ENCODE results near the gene FBXO28.

FBXO28 gene

GRCh38 chr1:224095867-224096266, 18.0 kb upstream of the FBXO28 start:
- DNase-seq (ENCODE audit: low spot score), result no peak

- no peak for DNase-seq (ENCODE audit: low spot score)
Observed at GRCh38 chr1:224096773-224097172, 17.1 kb upstream of the FBXO28 start.

GRCh38 chr1:224098007-224098406, 15.9 kb upstream of the FBXO28 start:
- DNase-seq (ENCODE audit: low spot score), result no peak

- peak; percentile 80 for DNase-seq (ENCODE audit: low spot score)
Observed at GRCh38 chr1:224106568-224107281, 7.2 kb upstream of the FBXO28 start.

GRCh38 chr1:224107282-224107625, 6.7 kb upstream of the FBXO28 start:
- DNase-seq (ENCODE audit: low spot score), result no peak

DNA sequence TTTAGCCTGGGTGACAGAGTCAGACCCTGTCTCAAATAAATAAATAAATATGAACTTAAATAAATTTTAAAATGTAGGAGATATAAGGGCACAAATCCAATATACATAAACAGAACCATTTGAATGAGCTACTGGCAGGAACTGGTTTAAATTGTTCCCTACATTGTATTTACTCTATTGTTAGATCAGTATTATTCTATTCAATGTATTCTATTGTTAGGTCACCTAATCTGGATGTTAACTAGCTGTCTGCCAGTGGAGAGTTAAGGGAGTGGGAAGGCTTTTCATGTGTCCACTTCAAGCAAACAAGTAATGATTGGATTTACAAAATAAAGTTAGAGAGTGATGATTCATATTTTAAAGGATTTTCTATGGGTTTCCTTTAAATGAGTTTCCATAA, 4.9 kb upstream of the FBXO28 start:
- DNase-seq (ENCODE audit: low spot score), result no peak

DNA sequence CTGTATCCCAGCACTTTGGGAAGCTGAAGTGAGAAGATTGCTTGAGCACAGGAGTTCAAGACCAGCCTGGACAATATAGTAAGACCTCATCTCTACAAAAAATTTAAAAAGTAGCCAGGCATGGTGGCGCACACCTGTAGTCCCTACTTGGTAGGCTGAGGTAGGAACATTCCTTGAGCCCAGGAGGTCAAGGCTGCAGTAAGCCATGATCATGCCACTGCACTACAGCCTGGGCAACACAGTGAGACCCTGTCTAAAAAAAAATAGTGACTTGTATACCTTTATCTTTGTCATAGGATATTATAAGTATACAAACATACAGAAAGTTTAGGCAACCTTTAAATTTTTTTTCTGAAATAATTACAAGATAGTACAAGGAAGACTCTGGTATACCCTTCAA, 3.9 kb upstream of the FBXO28 start:
- no peak for DNase-seq (ENCODE audit: low spot score)

GRCh38 chr1:224113005-224113404, 906 bp upstream of the FBXO28 start:
- DNase-seq (ENCODE audit: low spot score), result no peak

- DNase-seq (ENCODE audit: low spot score), result no peak
Observed at GRCh38 chr1:224113545-224113917, 380 bp upstream of the FBXO28 start.

GRCh38 chr1:224114787-224115175, 870 bp downstream of the FBXO28 start:
- no peak for DNase-seq (ENCODE audit: low spot score)

DNA sequence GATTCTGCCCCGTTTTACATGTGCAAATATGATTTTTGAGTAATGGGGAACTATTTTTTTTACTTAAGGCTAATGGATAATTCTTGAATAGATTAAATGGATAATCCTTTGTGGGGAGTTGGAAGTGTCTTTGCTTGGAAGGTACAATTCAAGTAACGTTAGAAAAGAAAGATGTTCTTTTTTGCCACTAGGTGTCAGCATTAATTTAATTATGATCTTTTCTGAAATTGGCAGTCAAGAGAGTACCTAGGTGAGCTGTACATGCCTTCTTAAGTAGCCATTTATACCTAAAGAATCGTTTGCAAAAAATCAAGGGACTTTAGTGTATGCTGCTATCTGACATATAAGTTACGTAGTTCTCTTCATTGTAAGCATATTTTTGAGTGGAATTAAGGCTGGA, 2.2 kb downstream of the FBXO28 start:
- peak; percentile 49 for DNase-seq (ENCODE audit: low spot score)

GRCh38 chr1:224118688-224119087, 4.8 kb downstream of the FBXO28 start:
- no peak for DNase-seq (ENCODE audit: low spot score)

DNA sequence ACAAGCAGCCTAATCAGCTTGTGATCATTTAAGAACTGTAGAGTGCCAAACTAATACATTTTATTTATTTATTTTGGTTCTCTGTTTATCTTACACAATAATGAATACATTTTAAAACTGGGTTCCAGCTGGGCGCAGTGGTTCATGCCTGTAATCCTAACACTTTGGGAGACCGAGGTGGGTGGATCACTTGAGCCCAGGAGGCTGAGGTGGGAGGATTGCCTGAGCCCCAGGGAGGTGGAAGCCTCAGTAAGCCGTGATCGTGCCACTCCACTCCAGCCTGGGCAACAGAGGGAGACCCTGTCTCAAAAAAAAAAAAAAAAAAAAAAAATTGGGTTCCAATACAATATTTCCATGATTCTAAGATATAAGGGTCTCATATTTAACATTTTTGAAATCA, 9.2 kb downstream of the FBXO28 start:
- DNase-seq (ENCODE audit: low spot score), result no peak

- no peak for DNase-seq (ENCODE audit: low spot score)
Observed at GRCh38 chr1:224124220-224124619, 10.3 kb downstream of the FBXO28 start.

GRCh38 chr1:224127925-224128819, 14.3 kb downstream of the FBXO28 start:
- DNase-seq (ENCODE audit: low spot score), result no peak

GRCh38 chr1:224131253-224131652, 17.3 kb downstream of the FBXO28 start:
- DNase-seq (ENCODE audit: low spot score), result no peak

DNA sequence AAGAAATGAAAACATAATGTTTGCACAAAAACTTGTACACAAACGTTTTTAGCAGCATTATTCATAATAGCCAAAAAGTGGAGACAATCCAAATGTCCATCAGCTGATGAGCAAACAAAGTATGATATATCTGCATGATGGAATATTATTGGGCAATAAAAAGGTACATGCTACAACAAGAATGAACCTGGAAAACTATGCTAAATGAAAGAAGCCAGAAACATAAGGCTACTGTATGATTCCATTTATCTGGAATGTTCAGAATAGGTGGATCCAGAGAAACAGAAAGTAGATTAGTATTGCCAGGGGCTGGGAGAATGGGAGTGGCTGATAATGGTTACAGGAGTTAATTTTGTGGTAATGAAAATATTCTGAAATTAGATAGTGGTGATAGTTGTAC, 19.0 kb downstream of the FBXO28 start:
- no peak for DNase-seq (ENCODE audit: low spot score)

- DNase-seq (ENCODE audit: low spot score), result no peak
Observed at GRCh38 chr1:224133741-224134299, 19.9 kb downstream of the FBXO28 start.

- DNase-seq (ENCODE audit: low spot score), result no peak
Observed at GRCh38 chr1:224137518-224137917, 23.6 kb downstream of the FBXO28 start.

DNA sequence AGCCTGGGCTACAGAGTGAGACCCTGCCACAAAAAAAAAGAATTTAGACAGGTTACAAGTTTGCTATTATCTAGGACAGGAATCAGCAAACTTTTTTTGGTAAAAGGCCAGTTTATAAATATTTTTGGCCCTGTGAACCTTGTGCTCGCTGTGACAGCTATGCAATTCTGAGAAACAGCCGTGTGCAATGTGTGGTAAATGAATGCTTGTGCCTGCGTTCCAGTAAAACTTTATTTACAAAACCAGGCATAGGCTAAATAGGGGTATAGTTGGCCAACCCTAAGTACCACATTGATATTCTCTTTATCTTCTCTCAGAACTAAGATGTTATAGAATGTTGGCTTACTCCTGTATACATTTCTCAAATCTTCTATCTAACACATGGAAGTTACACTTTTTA, 24.3 kb downstream of the FBXO28 start:
- DNase-seq (ENCODE audit: low spot score), result no peak

- no peak for DNase-seq (ENCODE audit: low spot score)
Observed at GRCh38 chr1:224141693-224142092, 27.8 kb downstream of the FBXO28 start.

- DNase-seq (ENCODE audit: low spot score), result no peak
Observed at GRCh38 chr1:224149709-224150108, 35.8 kb downstream of the FBXO28 start.

DNA sequence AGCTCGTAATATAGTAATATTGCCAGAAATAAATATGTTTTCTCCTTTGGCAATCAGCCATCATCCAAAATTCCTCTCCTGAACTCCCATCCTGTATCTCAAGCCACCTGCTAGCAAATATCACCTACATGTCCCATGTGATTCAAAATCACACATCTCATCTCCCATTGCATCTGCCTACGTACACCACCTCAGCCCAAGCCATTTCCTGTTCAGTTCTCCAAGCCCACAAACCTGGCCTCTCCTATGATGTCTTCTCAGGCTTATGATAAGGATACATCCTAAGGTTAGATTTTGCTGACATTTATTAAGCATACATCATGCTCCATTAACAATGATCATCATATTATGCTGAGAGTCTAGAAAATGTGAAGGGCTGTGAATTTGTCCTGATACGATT, 37.2 kb downstream of the FBXO28 start:
- DNase-seq (ENCODE audit: low spot score), result no peak

All from D341Med (cell line).